Gastroesophageal sphincter (tissue), 3 donors: ENCODE data around the gene KLHL30.

ENCODE experiments used
- EP300 ChIP-seq: sonication (generic); formaldehyde crosslinking; IDR thresholded peaks from one replicate; pipeline ENCODE4 v1.6.1; 2017; ENCODE audit warnings: antibody characterized with exemption, mild to moderate bottlenecking
- TF ChIP-seq, protein P1 (sequence below), 4 experiments: fragments of 200-600 bp in 2 of 4; fragments of 450-650 bp in 2 of 4; sonication (generic) in 1 of 4; IDR thresholded peaks; one replicate each; pipeline ENCODE4 v1.5.1; 2017 to 2019; ENCODE audit warnings: antibody characterized with exemption in 4 of 4, mild to moderate bottlenecking in 2 of 4, moderate library complexity in 2 of 4

GRCh38 chr2:238171575-238172187 lies 33.2 kb downstream of the KLHL30 start:
- TF ChIP-seq, protein P1, sequence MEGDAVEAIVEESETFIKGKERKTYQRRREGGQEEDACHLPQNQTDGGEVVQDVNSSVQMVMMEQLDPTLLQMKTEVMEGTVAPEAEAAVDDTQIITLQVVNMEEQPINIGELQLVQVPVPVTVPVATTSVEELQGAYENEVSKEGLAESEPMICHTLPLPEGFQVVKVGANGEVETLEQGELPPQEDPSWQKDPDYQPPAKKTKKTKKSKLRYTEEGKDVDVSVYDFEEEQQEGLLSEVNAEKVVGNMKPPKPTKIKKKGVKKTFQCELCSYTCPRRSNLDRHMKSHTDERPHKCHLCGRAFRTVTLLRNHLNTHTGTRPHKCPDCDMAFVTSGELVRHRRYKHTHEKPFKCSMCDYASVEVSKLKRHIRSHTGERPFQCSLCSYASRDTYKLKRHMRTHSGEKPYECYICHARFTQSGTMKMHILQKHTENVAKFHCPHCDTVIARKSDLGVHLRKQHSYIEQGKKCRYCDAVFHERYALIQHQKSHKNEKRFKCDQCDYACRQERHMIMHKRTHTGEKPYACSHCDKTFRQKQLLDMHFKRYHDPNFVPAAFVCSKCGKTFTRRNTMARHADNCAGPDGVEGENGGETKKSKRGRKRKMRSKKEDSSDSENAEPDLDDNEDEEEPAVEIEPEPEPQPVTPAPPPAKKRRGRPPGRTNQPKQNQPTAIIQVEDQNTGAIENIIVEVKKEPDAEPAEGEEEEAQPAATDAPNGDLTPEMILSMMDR (IDR thresholded peaks at IDR 0.05), result no peak
- TF ChIP-seq EP300, result no peak
